ENCODE measurements around the gene ARHGAP10. TPM values are rescaled to one million over a fixed set of nuclear protein-coding genes. Genes with fewer than 3 reads are reported as not detected.

The ARHGAP10 gene
- total RNA-seq, 1 experiment from 2014 or later: 4.8 TPM

DNA sequence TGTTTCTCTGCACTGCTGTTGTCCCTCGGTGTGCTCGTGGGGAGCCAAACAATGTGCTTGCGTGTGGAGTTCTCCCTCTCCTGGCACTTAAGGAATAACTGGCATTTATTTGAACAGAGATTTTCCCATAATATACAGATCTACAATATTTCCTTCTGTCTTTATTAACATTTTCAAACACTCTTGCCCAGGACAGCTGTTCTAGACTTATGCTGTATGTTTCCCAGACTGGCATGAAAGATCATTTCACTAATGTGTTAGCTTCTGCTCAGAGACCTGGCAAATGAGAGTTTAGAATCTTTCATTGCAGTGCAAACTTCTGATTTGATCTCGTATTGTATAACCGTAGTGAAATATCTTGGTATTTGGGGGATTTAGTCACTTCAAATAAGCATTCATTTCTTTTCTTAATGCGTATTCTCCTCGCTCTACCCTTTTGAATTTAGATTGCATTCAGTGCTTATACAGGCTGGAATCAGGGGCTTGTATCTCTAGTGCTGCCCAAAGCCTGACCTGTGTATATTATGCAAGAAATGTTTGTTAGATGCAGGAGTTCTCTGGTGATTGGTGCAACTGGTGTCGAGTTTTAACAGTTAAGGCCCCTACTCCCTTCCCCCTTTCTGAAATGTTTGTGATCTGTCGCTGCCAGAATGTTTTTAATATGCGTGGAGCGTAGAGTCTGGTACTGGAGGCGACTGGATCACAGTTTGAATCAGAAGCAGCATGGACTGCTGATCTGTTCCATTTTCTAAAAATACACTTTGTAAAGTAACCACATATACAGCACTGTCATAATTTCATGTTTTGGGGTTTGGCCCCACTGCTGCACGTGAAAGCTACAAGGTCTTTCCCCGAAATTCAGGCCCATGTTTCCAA is 326.3 kb downstream of the ARHGAP10 start:
- Histone ChIP-seq H3K4me1 (ENCODE audit: insufficient read depth, low read length, poor library complexity, severe bottlenecking) (peaks cover 36% of the 10 kb centered on the region), H3K27ac (ENCODE audit: low read depth, low read length, poor library complexity, severe bottlenecking) (no peak overlapping the region), H3K4me3 (ENCODE audit: low read depth, low read length, poor library complexity, severe bottlenecking) (no peak overlapping the region), H3K9me3 (ENCODE audit: low read depth, low read length, poor library complexity, severe bottlenecking) (no peaks in the 10 kb centered on the region), H3K36me3 (ENCODE audit: insufficient read depth, low read length, poor library complexity, severe bottlenecking) (no peaks in the 10 kb centered on the region), H3K27me3 (replicated peaks; ENCODE audit: insufficient read depth, low read depth, low read length, poor library complexity) (no peaks in the 10 kb centered on the region)
- DNase-seq (ENCODE audit: low spot score): no peak
- TF ChIP-seq EZH2 (IDR thresholded peaks at IDR 0.05; ENCODE audit: borderline replicate concordance, low read depth, low read length, poor library complexity, severe bottlenecking): no peak
- TF ChIP-seq, protein P1, sequence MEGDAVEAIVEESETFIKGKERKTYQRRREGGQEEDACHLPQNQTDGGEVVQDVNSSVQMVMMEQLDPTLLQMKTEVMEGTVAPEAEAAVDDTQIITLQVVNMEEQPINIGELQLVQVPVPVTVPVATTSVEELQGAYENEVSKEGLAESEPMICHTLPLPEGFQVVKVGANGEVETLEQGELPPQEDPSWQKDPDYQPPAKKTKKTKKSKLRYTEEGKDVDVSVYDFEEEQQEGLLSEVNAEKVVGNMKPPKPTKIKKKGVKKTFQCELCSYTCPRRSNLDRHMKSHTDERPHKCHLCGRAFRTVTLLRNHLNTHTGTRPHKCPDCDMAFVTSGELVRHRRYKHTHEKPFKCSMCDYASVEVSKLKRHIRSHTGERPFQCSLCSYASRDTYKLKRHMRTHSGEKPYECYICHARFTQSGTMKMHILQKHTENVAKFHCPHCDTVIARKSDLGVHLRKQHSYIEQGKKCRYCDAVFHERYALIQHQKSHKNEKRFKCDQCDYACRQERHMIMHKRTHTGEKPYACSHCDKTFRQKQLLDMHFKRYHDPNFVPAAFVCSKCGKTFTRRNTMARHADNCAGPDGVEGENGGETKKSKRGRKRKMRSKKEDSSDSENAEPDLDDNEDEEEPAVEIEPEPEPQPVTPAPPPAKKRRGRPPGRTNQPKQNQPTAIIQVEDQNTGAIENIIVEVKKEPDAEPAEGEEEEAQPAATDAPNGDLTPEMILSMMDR (conservative IDR thresholded peaks at IDR 0.05; ENCODE audit: low read depth, low read length): no peak
- POLR2A ChIA-PET (ENCODE audit: low non-redundant PET): no interaction called here
- BruUV-seq (replicated peaks): no TSS peak
- CTCF ChIA-PET: no interaction called here
- intact Hi-C loops (cut with micrococcal nuclease; ENCODE audit: unreplicated experiment): no loop called here

DNA sequence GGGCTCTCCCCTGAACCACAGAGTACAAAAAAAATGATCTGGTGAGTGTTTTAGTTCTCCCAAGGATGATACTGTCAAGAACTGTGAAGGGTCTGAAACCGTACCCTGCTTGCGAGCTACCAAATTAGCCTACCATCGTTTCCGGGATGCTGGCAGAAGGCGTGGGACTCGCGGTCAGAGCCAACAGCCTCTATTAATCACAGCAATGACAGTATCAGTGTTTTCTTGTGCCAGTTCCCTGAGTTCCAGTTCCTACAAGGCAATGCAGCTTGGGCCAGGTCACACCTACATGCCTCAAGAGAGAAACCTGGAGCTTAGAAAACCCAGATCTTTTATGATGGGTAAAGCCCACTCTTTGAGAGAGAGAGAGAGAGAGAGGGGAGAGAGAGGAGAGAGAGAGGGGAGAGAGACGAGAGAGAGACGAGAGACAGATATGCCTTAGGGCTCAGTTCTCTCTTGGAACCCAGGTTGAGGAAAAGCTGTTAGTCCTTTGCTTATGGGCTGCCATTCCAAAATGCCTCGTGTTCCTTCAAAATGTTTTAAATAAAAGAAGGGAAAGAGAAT is 327.8 kb downstream of the ARHGAP10 start:
- no peak for TF ChIP-seq EZH2 (IDR thresholded peaks at IDR 0.05; ENCODE audit: borderline replicate concordance, low read depth, low read length, poor library complexity, severe bottlenecking)
- TF ChIP-seq, protein P1 (conservative IDR thresholded peaks at IDR 0.05; ENCODE audit: low read depth, low read length): no peak
- Histone ChIP-seq H3K9me3 (ENCODE audit: low read depth, low read length, poor library complexity, severe bottlenecking) (no peaks in the 10 kb centered on the region), H3K4me3 (ENCODE audit: low read depth, low read length, poor library complexity, severe bottlenecking) (no peak overlapping the region), H3K4me1 (ENCODE audit: insufficient read depth, low read length, poor library complexity, severe bottlenecking) (peaks cover 22% of the 10 kb centered on the region), H3K27me3 (replicated peaks; ENCODE audit: insufficient read depth, low read depth, low read length, poor library complexity) (no peaks in the 10 kb centered on the region), H3K27ac (ENCODE audit: low read depth, low read length, poor library complexity, severe bottlenecking) (no peak overlapping the region), H3K36me3 (ENCODE audit: insufficient read depth, low read length, poor library complexity, severe bottlenecking) (no peaks in the 10 kb centered on the region)
- POLR2A ChIA-PET (ENCODE audit: low non-redundant PET): interaction anchor here (0.9 kb wide), 1 partner anchor 99 kb away, joined by 4 read pairs; no protein-coding TSS in a partner anchor
- DNase-seq (ENCODE audit: low spot score): no peak
- CTCF ChIA-PET: interaction anchor here (0.6 kb wide), 1 partner anchor 202 kb away, joined by 3 read pairs; no protein-coding TSS in a partner anchor
- no TSS peak for BruUV-seq (replicated peaks)
- intact Hi-C loops (cut with micrococcal nuclease; ENCODE audit: unreplicated experiment): no loop called here

- CTCF ChIA-PET: interaction anchor here (0.6 kb wide), 1 partner anchor 201 kb away, joined by 3 read pairs; no protein-coding TSS in a partner anchor
These were observed 328.6 kb downstream of the ARHGAP10 start for GRCh38 chr4:148060264-148061140.

More at GRCh38 chr4:148060264-148061140, 328.6 kb downstream of the ARHGAP10 start:
- Histone ChIP-seq H3K9me3 (ENCODE audit: low read depth, low read length, poor library complexity, severe bottlenecking) (no peaks in the 10 kb centered on the region), H3K4me3 (ENCODE audit: low read depth, low read length, poor library complexity, severe bottlenecking) (no peak overlapping the region), H3K27me3 (replicated peaks; ENCODE audit: insufficient read depth, low read depth, low read length, poor library complexity) (no peaks in the 10 kb centered on the region), H3K4me1 (ENCODE audit: insufficient read depth, low read length, poor library complexity, severe bottlenecking) (peaks cover 18% of the 10 kb centered on the region), H3K36me3 (ENCODE audit: insufficient read depth, low read length, poor library complexity, severe bottlenecking) (no peaks in the 10 kb centered on the region), H3K27ac (ENCODE audit: low read depth, low read length, poor library complexity, severe bottlenecking) (no peak overlapping the region)
- DNase-seq (ENCODE audit: low spot score): no peak
- POLR2A ChIA-PET (ENCODE audit: low non-redundant PET): interaction anchor here (0.9 kb wide), 1 partner anchor 98 kb away, joined by 4 read pairs; no protein-coding TSS in a partner anchor
- TF ChIP-seq, protein P1 (conservative IDR thresholded peaks at IDR 0.05; ENCODE audit: low read depth, low read length): no peak
- no peak for TF ChIP-seq EZH2 (IDR thresholded peaks at IDR 0.05; ENCODE audit: borderline replicate concordance, low read depth, low read length, poor library complexity, severe bottlenecking)
- no TSS peak for BruUV-seq (replicated peaks)
- intact Hi-C loops (cut with micrococcal nuclease; ENCODE audit: unreplicated experiment): no loop called here

Measured in A673 (cell line).